GM18951 (cell line): Measurements from ENCODE around the gene SPSB4.
"Not testable (repeated sequence)": the region's sequence is repeated elsewhere in the genome, so short reads cannot be mapped to it uniquely, and the experiment has no call there.

Source experiments
- POLR2A ChIP-seq: IDR thresholded peaks from 4 replicates; pipeline ENCODE4 v1.6.1; 2011; ENCODE audit warnings: mild to moderate bottlenecking; ENCODE audit not compliant: insufficient read length, insufficient read depth; ENCODE audit errors: extremely low read depth
- in situ Hi-C: fragments of 300-500 bp; cut with MboI; formaldehyde crosslinking; loops from one replicate; pipeline ENCODE4 v1.12.0; 2022; ENCODE audit warnings: low sequenced_read_pairs, mixed read lengths, inconsistent platforms; ENCODE audit not compliant: unreplicated experiment

SPSB4 gene

DNA sequence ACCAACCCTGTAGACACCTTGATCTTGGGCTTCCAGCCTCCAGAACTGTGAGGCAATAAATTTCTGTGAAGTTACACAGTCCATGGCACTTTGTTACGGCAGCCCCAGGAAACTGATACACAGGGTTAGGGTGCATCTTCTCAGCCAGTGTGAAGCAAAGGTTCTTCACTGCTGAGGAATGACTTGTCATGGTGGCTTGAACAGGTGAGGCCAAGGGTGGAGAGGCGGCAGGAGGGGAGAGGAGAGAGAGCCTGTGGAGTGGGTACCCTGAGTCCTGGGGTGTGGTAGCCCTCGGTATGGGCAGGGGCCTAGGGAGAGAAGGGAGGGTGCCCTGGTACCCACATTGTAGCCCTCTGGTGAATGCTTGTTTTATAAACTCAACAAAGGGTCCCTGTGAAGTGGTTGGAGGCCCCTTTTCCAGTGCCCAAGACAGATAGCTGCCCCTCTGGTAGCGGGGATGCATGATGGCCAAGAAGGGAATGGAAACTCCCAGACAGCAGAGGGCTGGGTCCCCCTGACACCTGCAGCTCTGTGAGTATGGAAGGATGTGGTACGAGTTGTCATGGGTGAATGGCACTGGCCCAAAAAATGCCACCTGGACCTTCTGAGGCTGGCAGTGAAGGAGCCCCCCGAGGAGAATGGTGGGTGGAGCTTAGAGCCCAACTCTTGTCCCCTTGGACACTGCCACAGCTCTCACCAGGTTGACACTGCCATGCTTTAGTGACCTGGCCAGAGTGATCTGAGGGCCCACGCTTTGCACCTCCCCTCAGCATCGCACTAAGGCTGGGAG, 49.6 kb downstream of the SPSB4 start:
- no peak for TF ChIP-seq POLR2A
- in situ Hi-C loops: no loop called here

DNA sequence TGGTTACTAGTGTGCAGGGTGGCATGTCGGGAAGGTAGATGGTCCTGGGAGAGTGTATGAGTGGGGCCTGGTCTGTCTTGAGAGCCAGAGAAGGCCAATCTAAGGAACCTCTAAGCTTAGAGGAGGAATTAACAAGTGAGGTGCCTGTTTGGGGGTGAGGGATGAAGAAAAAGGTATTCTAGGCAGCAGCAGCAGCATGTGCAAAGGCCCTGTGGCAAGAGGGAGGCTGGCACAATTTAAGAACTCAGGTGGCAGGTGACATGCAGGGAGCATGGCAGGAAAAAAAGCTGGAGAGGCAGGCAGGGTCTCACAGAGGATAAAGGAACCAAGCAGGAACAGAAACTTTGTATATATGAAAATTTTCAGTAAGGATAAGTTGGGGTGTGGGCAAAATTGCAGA, 51.2 kb downstream of the SPSB4 start:
- in situ Hi-C loops: no loop called here
- TF ChIP-seq POLR2A: no peak

DNA sequence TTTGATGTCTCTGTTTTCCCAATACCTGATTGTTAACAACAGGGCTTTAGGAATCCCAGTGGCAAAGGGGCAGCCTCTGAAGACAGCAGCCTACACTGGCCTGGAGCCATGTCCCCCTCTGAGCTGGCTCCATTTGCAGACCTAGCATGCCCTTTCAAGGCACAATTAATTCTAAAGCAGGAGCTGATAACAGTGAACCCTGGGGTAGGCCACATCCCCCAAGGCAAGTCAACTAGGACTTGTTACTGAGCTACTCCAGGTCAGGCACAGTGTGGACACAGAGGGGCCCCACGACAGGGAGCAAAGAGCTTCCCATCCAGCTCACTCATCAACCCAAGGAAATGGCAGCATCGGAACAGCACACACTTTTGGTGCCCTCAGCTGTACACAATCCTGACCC, 51.9 kb downstream of the SPSB4 start:
- in situ Hi-C loops: no loop called here
- no peak for TF ChIP-seq POLR2A

DNA sequence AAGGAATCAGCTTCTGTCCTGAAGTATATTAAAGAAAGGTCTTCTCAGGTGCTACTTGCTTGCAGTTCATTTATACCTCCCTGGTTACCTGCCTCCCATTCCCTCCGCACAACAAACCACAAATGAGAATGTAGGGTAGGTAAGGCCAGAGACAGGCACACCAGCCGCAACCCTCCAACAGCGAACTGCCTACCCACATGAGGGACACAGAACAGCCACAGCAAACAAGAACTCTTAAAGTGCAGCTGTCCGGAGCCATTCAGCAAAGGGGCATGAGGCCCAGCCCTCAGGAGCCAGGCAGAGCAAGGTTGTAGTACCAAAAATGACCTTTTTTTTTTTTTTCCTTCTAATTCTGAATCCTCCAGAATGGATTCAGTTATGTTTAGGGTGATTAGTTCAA, 52.4 kb downstream of the SPSB4 start:
- in situ Hi-C loops: no loop called here
- no peak for TF ChIP-seq POLR2A

DNA sequence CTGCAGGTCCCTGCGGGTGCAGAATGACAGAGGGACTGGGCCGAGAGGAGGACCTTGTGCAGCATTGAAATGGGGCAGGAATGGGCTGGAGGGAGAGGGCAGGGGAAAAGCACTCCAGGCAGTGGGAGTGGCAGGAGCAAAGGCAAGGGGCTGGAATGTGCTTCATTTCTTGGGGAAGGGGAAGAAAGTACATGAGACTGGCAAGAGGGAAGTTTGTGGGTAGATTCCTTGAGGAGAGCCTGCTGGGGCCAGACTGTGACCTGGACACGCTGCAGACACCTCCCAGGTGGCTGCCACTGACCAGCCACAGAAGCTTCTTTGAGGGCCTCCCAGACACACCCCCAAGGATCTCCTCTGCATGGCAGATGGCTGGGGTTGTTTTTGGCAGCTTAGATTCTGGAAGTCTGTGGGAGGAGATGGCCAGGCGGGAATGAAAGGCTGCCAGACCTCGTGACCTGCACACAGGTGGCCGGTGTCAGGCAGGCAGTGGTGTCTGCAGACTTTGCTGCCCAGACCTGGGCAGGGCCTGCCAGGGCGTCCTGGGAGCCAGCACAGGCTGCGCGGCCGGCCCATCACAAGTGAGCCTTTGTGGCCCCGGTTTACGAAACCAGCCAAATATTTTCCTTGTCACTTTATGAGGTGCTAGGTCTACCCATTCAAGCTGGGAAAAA, 53.1 kb downstream of the SPSB4 start:
- no peak for TF ChIP-seq POLR2A
- in situ Hi-C loops: no loop called here

DNA sequence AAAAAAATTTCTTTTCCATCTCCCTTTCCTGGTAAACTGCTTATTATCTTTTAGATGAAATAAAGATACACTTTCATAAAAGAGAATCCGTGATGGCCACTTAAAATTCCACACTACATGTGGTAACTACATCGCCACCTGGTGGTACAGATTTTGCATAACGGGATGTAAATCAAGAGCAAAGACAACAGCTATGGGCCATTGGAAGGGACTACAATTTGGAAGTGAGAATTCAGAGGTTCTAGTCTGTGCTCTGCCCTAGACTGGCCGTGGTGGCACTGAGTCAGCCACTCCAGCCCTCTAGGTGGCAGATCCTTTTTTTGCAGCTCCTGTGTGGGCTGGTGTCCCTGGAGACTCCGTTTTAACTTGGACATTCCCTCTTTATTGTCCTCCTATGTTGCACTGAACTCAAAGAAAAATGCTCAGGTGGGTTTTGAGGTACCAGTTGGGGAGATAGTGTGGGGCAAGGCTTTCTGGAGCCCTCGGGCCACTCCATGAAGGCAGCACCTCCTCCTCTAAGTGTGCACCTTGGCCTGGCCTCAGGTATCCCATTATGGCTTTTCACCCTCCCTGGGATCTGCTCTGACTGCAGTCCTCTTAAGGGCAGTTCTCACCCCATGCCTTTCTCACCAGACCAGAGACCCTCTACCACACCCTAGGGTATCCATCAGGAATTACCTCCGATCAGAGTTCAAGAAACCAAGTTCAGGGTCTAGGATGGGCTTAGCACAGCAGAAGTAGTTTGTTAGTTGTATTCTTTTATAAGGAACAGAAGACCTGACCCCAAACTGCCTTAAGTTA, 54.9 kb downstream of the SPSB4 start:
- in situ Hi-C loops: no loop called here
- TF ChIP-seq POLR2A: no peak

DNA sequence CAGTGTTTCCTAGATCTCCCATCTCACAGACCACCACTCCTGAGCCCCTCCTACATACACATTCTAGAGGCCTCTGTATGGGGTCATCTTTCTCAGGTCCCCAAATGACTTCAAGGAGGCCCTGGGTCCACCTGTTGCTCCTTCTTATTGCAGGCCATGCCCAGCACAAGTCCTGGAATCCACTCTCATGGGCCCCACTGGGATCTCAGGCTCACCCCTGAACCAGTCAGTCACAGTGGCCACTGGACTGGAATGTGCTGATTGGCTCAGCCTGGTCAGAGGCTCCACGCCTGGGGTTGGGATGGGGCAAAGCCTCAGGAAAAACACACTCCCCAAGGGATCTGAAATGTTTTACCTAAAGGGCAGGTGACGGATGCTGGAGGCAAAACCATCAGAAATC, 55.7 kb downstream of the SPSB4 start:
- in situ Hi-C loops: no loop called here

DNA sequence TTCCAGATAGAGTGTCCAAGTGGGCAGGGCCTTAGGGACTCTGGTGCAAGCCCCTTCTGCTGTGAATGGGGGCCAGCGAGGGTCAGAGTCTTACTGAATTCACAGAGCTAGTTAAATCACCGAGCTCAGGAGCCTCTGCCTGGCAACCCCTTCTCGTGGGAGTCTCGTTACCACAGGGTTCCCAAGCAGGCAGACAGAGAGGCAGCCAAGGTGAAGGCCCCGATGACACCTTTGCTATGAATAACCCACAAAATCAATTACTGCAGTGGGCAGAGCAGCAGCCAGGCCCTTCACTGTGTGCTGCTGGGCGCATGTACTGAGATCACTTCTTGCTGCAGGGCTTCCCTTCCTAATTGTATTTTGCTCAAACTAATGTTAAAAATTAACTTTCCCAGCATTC, 56.9 kb downstream of the SPSB4 start:
- in situ Hi-C loops: no loop called here
- no peak for TF ChIP-seq POLR2A

More for the DNA sequence above, 55.7 kb downstream of the SPSB4 start:
- no peak for TF ChIP-seq POLR2A

DNA sequence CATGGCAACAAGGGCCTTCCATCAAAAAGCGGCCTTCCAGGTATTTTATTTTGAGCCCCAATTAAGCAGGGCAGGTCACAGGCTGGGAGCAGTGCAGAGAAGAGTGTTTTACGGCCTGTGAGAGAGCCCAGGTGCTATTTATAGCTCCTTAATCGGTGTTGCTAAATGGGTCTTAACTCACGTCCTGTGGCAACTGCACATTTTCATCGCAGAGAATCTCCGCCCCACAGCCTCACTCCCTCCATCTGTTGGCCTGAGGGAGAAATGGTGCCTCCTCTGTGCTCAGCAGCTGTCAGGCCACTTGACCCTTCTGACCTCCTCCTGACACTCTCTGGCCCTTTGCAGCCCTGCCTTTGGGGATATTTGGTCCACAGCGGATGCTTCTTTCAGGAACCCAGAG, 58.6 kb downstream of the SPSB4 start:
- in situ Hi-C loops: no loop called here
- TF ChIP-seq POLR2A: no peak

DNA sequence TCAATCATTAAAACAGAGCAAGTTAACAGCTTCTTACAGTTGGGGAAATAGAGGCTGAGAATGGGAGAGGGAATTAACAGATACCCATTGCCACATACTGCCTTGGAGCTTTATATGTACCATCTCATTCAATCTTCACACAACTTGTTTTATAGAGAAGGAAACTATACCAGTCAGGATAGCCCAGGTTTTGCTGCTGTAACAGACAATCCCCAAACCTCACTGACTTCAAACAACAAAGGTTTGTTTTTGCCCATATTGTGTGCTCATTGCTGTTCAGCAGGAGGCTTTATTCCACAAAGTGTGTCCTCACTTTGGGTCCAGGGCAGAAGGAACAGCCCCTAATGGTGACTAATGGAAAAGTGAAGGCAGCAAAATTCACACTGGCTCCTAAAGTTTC, 59.2 kb downstream of the SPSB4 start:
- TF ChIP-seq POLR2A: no peak
- in situ Hi-C loops: no loop called here

DNA sequence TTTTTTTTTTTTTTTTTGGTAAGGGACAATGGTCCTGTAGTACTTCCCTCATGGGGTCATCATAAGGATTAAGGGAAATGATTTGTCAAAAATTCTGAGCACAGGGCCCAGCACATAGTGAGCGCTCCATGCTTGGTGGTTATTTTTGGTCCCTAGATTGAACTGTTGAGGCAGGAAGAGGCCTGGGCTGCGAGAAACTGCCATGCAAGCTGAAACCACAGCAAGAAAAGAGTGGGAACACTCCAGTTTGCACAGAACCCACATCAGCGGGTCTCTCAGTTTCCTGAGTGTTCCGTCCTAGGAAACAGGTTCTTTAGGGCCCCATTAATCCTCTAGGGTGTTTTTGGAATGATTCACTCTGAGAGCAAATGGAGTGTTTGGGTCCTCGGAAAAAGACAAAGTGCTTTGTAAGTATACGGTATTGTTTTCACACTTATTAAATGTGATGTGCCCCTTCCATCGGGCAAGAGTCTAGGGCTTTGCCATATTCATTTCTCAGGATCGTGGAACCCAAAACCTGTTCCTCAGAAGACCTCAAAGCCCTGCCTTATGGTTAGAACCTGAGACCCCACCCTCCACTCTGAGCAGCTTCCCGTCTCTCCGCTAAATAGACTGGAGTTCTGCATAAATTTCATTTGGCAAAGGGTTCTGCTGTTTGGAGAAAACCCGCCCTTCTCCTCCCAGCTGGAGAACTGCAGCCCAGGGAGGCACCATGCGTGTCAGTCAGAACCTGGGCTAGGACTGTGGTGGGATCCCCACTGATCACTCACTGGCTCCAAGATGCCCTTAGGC, 60.4 kb downstream of the SPSB4 start:
- TF ChIP-seq POLR2A: no peak
- in situ Hi-C loops: no loop called here

DNA sequence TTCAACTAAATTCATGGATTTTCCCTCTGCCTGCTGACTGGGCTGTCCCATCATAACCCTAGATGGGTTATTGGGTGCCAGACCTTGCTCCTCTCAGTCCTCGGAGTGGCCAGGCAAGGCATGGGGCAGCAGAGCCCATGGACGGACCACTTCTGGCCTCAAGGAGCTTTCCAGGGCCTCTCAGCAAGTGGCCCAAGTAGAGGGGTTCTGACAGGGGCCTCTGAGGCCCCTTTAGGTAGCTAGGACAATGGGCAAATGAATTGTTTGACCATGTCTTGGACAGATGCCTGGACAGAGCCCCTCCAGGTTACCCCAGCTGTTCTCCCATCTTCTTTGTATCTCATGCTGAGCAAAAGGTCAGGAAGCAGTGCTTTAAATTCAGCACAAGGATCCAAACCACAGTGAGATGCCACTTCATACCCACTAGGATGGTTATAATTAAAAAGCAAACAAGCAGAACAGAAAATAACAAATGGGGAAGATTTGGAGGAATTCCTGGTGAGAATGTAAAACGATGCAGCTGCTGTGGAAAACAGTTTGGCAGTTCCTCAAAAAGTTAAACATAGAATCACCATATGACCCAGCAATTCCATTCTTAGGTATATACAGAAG, 61.6 kb downstream of the SPSB4 start:
- in situ Hi-C loops: no loop called here
- TF ChIP-seq POLR2A: no peak

DNA sequence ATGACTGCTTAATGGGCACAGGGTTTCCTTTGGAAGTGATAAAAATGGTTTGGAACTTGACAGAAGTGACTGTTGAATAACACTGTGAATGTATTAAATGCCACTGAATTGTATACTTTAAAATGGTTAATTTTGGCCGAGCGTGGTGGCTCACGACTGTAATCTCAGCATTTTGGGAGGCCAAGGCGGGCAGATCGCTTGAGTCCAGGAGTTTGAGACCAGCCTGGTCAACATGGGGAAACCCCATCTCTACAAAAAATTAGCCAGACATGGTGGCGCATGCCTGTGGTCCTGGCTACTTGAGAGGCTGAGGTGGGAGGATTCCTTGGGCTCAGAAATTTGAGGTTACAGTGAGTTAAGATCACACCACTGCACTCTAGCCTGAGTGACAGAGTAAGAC, 62.5 kb downstream of the SPSB4 start:
- in situ Hi-C loops: not testable (repeated sequence)
